SH-SY5Y (cell line): ENCODE measurements around the gene NME7.

Experiments used
- GATA2 ChIP-seq: IDR thresholded peaks from 2 replicates; pipeline ENCODE4 v1.6.1; 2011; ENCODE audit warnings: mild to moderate bottlenecking, low read depth, low read length
- GATA3 ChIP-seq: IDR thresholded peaks from 2 replicates; pipeline ENCODE4 v1.6.1; 2011; ENCODE audit warnings: low read depth, mild to moderate bottlenecking, low read length, moderate library complexity

GRCh38 chr1:169260478-169261151 lies 107.0 kb downstream of the NME7 start:
- TF ChIP-seq GATA3 (no peak), GATA2 (no peak)
